Measurements from ENCODE around the gene SAFB.

DNA sequence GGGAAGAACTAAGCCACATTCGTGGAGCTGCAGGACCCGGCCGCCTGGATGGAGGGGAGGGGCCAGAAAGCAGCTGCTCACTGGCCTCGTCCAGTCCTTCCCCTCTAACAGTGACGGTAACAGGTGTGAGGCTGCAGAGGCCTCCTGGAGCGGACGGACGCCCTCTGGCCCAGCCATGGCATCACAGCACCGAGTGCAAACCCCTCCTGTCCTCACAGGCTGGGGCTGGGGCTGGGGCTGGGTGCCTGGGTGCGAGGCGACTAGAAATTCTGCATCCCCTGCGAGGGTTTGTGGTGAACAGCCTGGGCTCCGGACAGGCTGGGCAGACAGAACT lies 53.9 kb downstream of the SAFB start:
- no peak for TF ChIP-seq CTCF (IDR thresholded peaks at IDR 0.05; ENCODE audit: poor library complexity, severe bottlenecking)
- TF ChIP-seq POLR2AphosphoS5 (IDR thresholded peaks at IDR 0.05) = no peak
